Liver (tissue), 9 donors: ENCODE data around the gene THRAP3. TPM values are rescaled to one million over a fixed set of nuclear protein-coding genes. Genes with fewer than 3 reads are reported as not detected.

Experiments
- DNase-seq: peaks from one replicate; pipeline ENCODE4 v3.0.0-alpha.2; 2017; ENCODE audit warnings: low spot score
- H3K27ac ChIP-seq, 2 donors: one replicate each; pipeline ENCODE4 v1.7.0; 2013; ENCODE audit warnings: inconsistent platforms in 2 of 2, low read length in 2 of 2, control low read depth in 1 of 2, low read depth in 1 of 2, mild to moderate bottlenecking in 1 of 2
- H3K27me3 ChIP-seq, 4 donors: one replicate each; pipeline versions ENCODE4 v1.6.1 to v1.7.0; 2013; ENCODE audit warnings: low read length in 3 of 4, inconsistent platforms in 1 of 4, mild to moderate bottlenecking in 1 of 4, moderate library complexity in 1 of 4; ENCODE audit not compliant: control insufficient read depth in 4 of 4, insufficient read depth in 4 of 4
- H3K36me3 ChIP-seq, 4 donors: one replicate each; pipeline versions ENCODE4 v1.6.1 to v1.7.0; 2013; ENCODE audit warnings: low read length in 3 of 4, mild to moderate bottlenecking in 3 of 4, low read depth in 1 of 4, moderate library complexity in 1 of 4; ENCODE audit not compliant: control insufficient read depth in 4 of 4, insufficient read depth in 3 of 4
- H3K4me1 ChIP-seq, 4 donors: one replicate each; pipeline versions ENCODE4 v1.6.1 to v1.7.0; 2013; ENCODE audit warnings: low read length in 3 of 4, mild to moderate bottlenecking in 3 of 4, moderate library complexity in 1 of 4; ENCODE audit not compliant: control insufficient read depth in 4 of 4, insufficient read depth in 4 of 4
- H3K4me3 ChIP-seq, 3 donors: one replicate each; pipeline versions ENCODE4 v1.6.1 to v1.7.0; 2013; ENCODE audit warnings: low read length in 3 of 3, control low read depth in 1 of 3, low read depth in 1 of 3, mild to moderate bottlenecking in 1 of 3
- H3K9ac ChIP-seq, 2 donors: one replicate each; pipeline ENCODE4 v1.7.0; 2013; ENCODE audit warnings: low read length in 2 of 2, mild to moderate bottlenecking in 2 of 2, moderate library complexity in 2 of 2, control low read depth in 1 of 2, low read depth in 1 of 2
- H3K9me3 ChIP-seq, 4 donors: one replicate each; pipeline versions ENCODE4 v1.6.1 to v1.7.0; 2013; ENCODE audit warnings: low read length in 3 of 4; ENCODE audit not compliant: control insufficient read depth in 4 of 4
- ATF3 ChIP-seq: IDR thresholded peaks from 2 replicates; pipeline ENCODE4 v1.6.1; 2016; ENCODE audit warnings: antibody characterized with exemption
- CTCF ChIP-seq: fragments of 150-350 bp; IDR thresholded peaks from 2 replicates; pipeline ENCODE4 v1.5.1; 2017; ENCODE audit warnings: improper control_type of control experiment, low read depth, low read length; ENCODE audit not compliant: missing input control
- EGR1 ChIP-seq, 2 donors: IDR thresholded peaks; 2 replicates each; pipeline ENCODE4 v1.6.1; 2016 to 2018; ENCODE audit warnings: antibody characterized with exemption in 2 of 2, low read depth in 2 of 2
- FOXA1 ChIP-seq: IDR thresholded peaks from 2 replicates; pipeline ENCODE4 v1.6.1; 2016; ENCODE audit warnings: antibody characterized with exemption
- FOXA2 ChIP-seq: IDR thresholded peaks from 2 replicates; pipeline ENCODE4 v1.6.1; 2016; ENCODE audit warnings: antibody characterized with exemption
- GABPA ChIP-seq, 2 donors: IDR thresholded peaks in 1 of 2; conservative IDR thresholded peaks in 1 of 2; 2 replicates each; pipeline ENCODE4 v1.6.1; 2016; ENCODE audit warnings: antibody characterized with exemption in 2 of 2, mild to moderate bottlenecking in 1 of 2, moderate library complexity in 1 of 2
- HNF4A ChIP-seq, 2 donors: conservative IDR thresholded peaks; 2 replicates each; pipeline ENCODE4 v1.6.1; 2016; ENCODE audit warnings: antibody characterized with exemption in 2 of 2, mild to moderate bottlenecking in 2 of 2
- HNF4G ChIP-seq: IDR thresholded peaks from 2 replicates; pipeline ENCODE4 v1.6.1; 2016; ENCODE audit warnings: antibody characterized with exemption
- JUND ChIP-seq, 2 donors: IDR thresholded peaks; 2 replicates each; pipeline ENCODE4 v1.6.1; 2016; ENCODE audit warnings: antibody characterized with exemption in 2 of 2
- NR2F2 ChIP-seq: IDR thresholded peaks from 2 replicates; pipeline ENCODE4 v1.6.1; 2016; ENCODE audit warnings: antibody characterized with exemption
- RAD21 ChIP-seq, 2 donors: IDR thresholded peaks; 2 replicates each; pipeline ENCODE4 v1.6.1; 2016; ENCODE audit warnings: antibody characterized with exemption in 2 of 2, mild to moderate bottlenecking in 2 of 2
- RXRA ChIP-seq, 2 donors: IDR thresholded peaks; 2 replicates each; pipeline ENCODE4 v1.6.1; 2017 to 2018; ENCODE audit warnings: antibody characterized with exemption in 2 of 2, mild to moderate bottlenecking in 1 of 2
- SP1 ChIP-seq: IDR thresholded peaks from 2 replicates; pipeline ENCODE4 v1.6.1; 2018; ENCODE audit warnings: antibody characterized with exemption, mild to moderate bottlenecking
- TAF1 ChIP-seq: conservative IDR thresholded peaks from 2 replicates; pipeline ENCODE4 v1.6.1; 2016; ENCODE audit warnings: antibody characterized with exemption, mild to moderate bottlenecking
- YY1 ChIP-seq: IDR thresholded peaks from 2 replicates; pipeline ENCODE4 v1.6.1; 2016; ENCODE audit warnings: antibody characterized with exemption, mild to moderate bottlenecking
- WGBS: extraction: QIAGEN DNeasy Blood & Tissue Kit; methylation state at CpG from one replicate; pipeline ENCODE4 v1.1.7; 2013; 5-methylcytosine and 5-hydroxymethylcytosine counted together
- polyA plus RNA-seq, 2 donors: library from polyadenylated mRNA; stranded (reverse) in 1 of 2; unstranded in 1 of 2; fragments of 200-250 nt in 1 of 2; fragments of >200 nt in 1 of 2; fragmentation: Nextera tagmentation in 1 of 2; extraction: Ambion mirVana in 1 of 2; gene quantifications; one replicate each; pipeline versions ENCODE4 v1.2.1 to v1.2.3, GENCODE V29; 2013 to 2015
- total RNA-seq, 2 donors: library from RNA; depleted of rRNA; stranded (reverse); fragments of >200 nt; gene quantifications; one replicate each; pipeline ENCODE4 v1.2.3, GENCODE V29; 2014
- TF ChIP-seq, protein P1 (sequence below): IDR thresholded peaks from 2 replicates; pipeline ENCODE4 v1.6.1; 2016; ENCODE audit warnings: antibody characterized with exemption, mild to moderate bottlenecking
- TF ChIP-seq, protein P2 (sequence below): IDR thresholded peaks from 2 replicates; pipeline ENCODE4 v1.6.1; 2016; ENCODE audit warnings: antibody characterized with exemption
- donor health status: healthy.
- donor health status: healthy.
- donor health status: healthy.
- donor health status: healthy.
- donor health status: healthy.

The THRAP3 gene
- total and polyA plus RNA-seq, 4 donors, result 21.3 to 55.1 (median 45.8) TPM

DNA sequence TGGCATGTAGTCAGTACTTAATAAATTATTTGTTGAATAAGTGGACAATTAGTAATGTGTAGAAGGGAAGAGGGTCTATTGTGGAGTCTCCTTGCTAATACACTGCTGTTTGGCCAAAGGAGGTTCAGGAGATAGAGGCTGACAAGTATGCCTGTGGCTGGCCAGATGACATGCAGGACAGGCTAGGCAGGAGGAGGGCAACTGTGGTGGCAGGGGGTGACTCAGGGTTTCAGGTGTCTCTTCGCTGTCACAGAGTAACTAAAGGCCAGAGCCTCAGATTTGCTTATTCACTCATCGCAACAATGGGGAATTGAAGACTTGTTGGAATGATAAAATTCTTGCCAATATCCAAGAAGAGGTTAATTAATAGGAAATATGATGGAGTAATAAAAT, 33.1 kb downstream of the THRAP3 start:
- no peak overlapping the region for H3K27ac ChIP-seq
- no peak overlapping the region for H3K9ac ChIP-seq
- TF ChIP-seq FOXA1 (no peak), FOXA2 (no peak), GABPA (IDR thresholded peaks at IDR 0.05 in 1 of 2, conservative IDR thresholded peaks at IDR 0.05 in 1 of 2) (no peak), CTCF (no peak), JUND (IDR thresholded peaks at IDR 0.05) (no peak), TAF1 (no peak), RAD21 (IDR thresholded peaks at IDR 0.05) (no peak), HNF4A (conservative IDR thresholded peaks at IDR 0.05) (no peak), EGR1 (IDR thresholded peaks at IDR 0.05; ENCODE audit: low read depth in 2 of 2) (no peak), HNF4G (no peak), NR2F2 (no peak), SP1 (no peak), YY1 (no peak), RXRA (IDR thresholded peaks at IDR 0.05) (no peak)
- TF ChIP-seq, protein P1, sequence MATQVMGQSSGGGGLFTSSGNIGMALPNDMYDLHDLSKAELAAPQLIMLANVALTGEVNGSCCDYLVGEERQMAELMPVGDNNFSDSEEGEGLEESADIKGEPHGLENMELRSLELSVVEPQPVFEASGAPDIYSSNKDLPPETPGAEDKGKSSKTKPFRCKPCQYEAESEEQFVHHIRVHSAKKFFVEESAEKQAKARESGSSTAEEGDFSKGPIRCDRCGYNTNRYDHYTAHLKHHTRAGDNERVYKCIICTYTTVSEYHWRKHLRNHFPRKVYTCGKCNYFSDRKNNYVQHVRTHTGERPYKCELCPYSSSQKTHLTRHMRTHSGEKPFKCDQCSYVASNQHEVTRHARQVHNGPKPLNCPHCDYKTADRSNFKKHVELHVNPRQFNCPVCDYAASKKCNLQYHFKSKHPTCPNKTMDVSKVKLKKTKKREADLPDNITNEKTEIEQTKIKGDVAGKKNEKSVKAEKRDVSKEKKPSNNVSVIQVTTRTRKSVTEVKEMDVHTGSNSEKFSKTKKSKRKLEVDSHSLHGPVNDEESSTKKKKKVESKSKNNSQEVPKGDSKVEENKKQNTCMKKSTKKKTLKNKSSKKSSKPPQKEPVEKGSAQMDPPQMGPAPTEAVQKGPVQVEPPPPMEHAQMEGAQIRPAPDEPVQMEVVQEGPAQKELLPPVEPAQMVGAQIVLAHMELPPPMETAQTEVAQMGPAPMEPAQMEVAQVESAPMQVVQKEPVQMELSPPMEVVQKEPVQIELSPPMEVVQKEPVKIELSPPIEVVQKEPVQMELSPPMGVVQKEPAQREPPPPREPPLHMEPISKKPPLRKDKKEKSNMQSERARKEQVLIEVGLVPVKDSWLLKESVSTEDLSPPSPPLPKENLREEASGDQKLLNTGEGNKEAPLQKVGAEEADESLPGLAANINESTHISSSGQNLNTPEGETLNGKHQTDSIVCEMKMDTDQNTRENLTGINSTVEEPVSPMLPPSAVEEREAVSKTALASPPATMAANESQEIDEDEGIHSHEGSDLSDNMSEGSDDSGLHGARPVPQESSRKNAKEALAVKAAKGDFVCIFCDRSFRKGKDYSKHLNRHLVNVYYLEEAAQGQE, result no peak
- TF ChIP-seq, protein P2, sequence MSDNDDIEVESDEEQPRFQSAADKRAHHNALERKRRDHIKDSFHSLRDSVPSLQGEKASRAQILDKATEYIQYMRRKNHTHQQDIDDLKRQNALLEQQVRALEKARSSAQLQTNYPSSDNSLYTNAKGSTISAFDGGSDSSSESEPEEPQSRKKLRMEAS, result no peak
- H3K36me3 ChIP-seq, result peaks cover 2 to 12% (median 4%) of the 10 kb centered on the region in 4 donors
- DNase-seq, result no peak
- H3K27me3 ChIP-seq, result no peaks in the 10 kb centered on the region
- H3K4me3 ChIP-seq, result no peak overlapping the region
- no peaks in the 10 kb centered on the region for H3K9me3 ChIP-seq
- 98% methylated on average over 2 of the region's 2 CpGs for WGBS
- peaks cover 5 to 49% (median 44%) of the 10 kb centered on the region in 4 donors for H3K4me1 ChIP-seq

- WGBS, result 38% methylated on average over 1 of the region's 1 CpG
- Histone ChIP-seq H3K27me3 (no peaks in the 10 kb centered on the region), H3K9me3 (no peaks in the 10 kb centered on the region), H3K36me3 (peaks cover 2 to 12% (median 4%) of the 10 kb centered on the region in 4 donors), H3K9ac (no peak overlapping the region), H3K4me3 (no peak overlapping the region), H3K4me1 (peaks cover 2 to 44% (median 35%) of the 10 kb centered on the region in 4 donors), H3K27ac (peak overlapping the region; percentile 7 to 41)
- DNase-seq, result no peak
- TF ChIP-seq RXRA (IDR thresholded peaks at IDR 0.05) (no peak), TAF1 (no peak), ATF3 (no peak), EGR1 (IDR thresholded peaks at IDR 0.05; ENCODE audit: low read depth in 2 of 2) (no peak), CTCF (no peak), HNF4A (conservative IDR thresholded peaks at IDR 0.05) (no peak), HNF4G (no peak), FOXA2 (no peak)
- TF ChIP-seq, protein P1, result no peak
- TF ChIP-seq, protein P2, result no peak
Observed at GRCh38 chr1:36258960-36259344, 34.7 kb downstream of the THRAP3 start.
